Esophagus muscularis mucosa (tissue), 4 donors: Measurements from ENCODE around the gene CNP.
"Not testable (repeated sequence)": the region's sequence is repeated elsewhere in the genome, so short reads cannot be mapped to it uniquely, and the experiment has no call there.

Experiments
- CTCF ChIP-seq, 3 experiments: fragments of 200-600 bp in 2 of 3; fragments of 450-650 bp in 1 of 3; sonication (generic) in 2 of 3; IDR thresholded peaks; one replicate each; pipeline ENCODE4 v1.5.1; 2017 to 2019; ENCODE audit warnings: antibody characterized with exemption in 3 of 3, mild to moderate bottlenecking in 2 of 3, moderate library complexity in 1 of 3
- EP300 ChIP-seq: sonication (generic); formaldehyde crosslinking; IDR thresholded peaks from one replicate; pipeline ENCODE4 v1.6.1; 2017; ENCODE audit warnings: antibody characterized with exemption
- POLR2A ChIP-seq: fragments of 450-650 bp; IDR thresholded peaks from one replicate; pipeline ENCODE4 v1.6.1; 2017; ENCODE audit warnings: antibody characterized with exemption, moderate library complexity, mild to moderate bottlenecking, low read depth

GRCh38 chr17:42020845-42021244, 54.2 kb downstream of the CNP start:
- TF ChIP-seq EP300; CTCF (IDR thresholded peaks at IDR 0.05); POLR2A: not testable (repeated sequence)
